Heart left ventricle (tissue), 16 donors: Measurements from ENCODE around the gene TMEM121B. TPM values are rescaled to one million over a fixed set of nuclear protein-coding genes. Genes with fewer than 3 reads are reported as not detected.

ENCODE experiments used
- ATAC-seq, 4 donors: fragments of 200-7000 bp; cut with Tn5 transposase; one replicate each; pipeline ENCODE4 v1.9.1; 2020 to 2022; ENCODE audit warnings: moderate library complexity in 4 of 4, mild to moderate bottlenecking in 3 of 4, moderate number of reproducible peaks in 1 of 4
- DNase-seq, 5 donors: peaks; one replicate each; pipeline ENCODE4 v3.0.0-alpha.2; 2020
- H3K27ac ChIP-seq, 12 donors: fragments of 200-600 bp; sonication (generic) in 4 of 12; one replicate each; pipeline versions ENCODE4 v1.5.0 to v1.8.0; 2016 to 2022; ENCODE audit warnings: mild to moderate bottlenecking in 2 of 12
- H3K27me3 ChIP-seq, 9 donors: fragments of 200-600 bp; sonication (generic) in 2 of 9; one replicate each; pipeline versions ENCODE4 v1.5.1 to v1.8.0; 2016 to 2022; ENCODE audit warnings: mild to moderate bottlenecking in 3 of 9
- H3K36me3 ChIP-seq, 9 donors: fragments of 200-600 bp; sonication (generic) in 2 of 9; one replicate each; pipeline versions ENCODE4 v1.5.0 to v1.8.0; 2018 to 2022; ENCODE audit warnings: mild to moderate bottlenecking in 2 of 9
- H3K4me1 ChIP-seq, 12 donors: fragments of 200-600 bp; sonication (generic) in 4 of 12; one replicate each; pipeline versions ENCODE4 v1.5.0 to v1.8.0; 2016 to 2022; ENCODE audit warnings: mild to moderate bottlenecking in 3 of 12
- H3K4me3 ChIP-seq, 12 donors: fragments of 200-600 bp; sonication (generic) in 4 of 12; one replicate each; pipeline versions ENCODE4 v1.5.0 to v1.8.0; 2017 to 2022; ENCODE audit warnings: mild to moderate bottlenecking in 9 of 12, moderate library complexity in 4 of 12
- H3K9me3 ChIP-seq, 12 donors: fragments of 200-600 bp; sonication (generic) in 4 of 12; one replicate each; pipeline versions ENCODE4 v1.5.0 to v1.8.0; 2016 to 2022; ENCODE audit warnings: mild to moderate bottlenecking in 1 of 12
- CTCF ChIP-seq, 12 donors: fragments of 200-600 bp; sonication (generic) in 4 of 12; IDR thresholded peaks; one replicate each; pipeline versions ENCODE4 v1.5.0 to v1.8.0; 2018 to 2022; ENCODE audit warnings: antibody characterized with exemption in 12 of 12, mild to moderate bottlenecking in 5 of 12
- POLR2A ChIP-seq, 2 donors: fragments of 450-650 bp; IDR thresholded peaks; one replicate each; pipeline ENCODE4 v1.6.1; 2017; ENCODE audit warnings: antibody characterized with exemption in 2 of 2, mild to moderate bottlenecking in 2 of 2, moderate library complexity in 2 of 2
- WGBS, 4 donors: extraction: QIAGEN DNeasy Blood & Tissue Kit in 2 of 4; methylation state at CpG; one replicate each; pipeline versions ENCODE4 v1.1.5 to v1.1.7; 2013 to 2018; 5-methylcytosine and 5-hydroxymethylcytosine counted together
- intact Hi-C, 10 donors: fragments of 100-400 bp; cut with DNase I; formaldehyde crosslinking; loops; one replicate each; pipeline versions ENCODE4 v1.11.1 to v1.14.2; 2022
- polyA plus RNA-seq, 2 donors: library from polyadenylated mRNA; stranded (reverse); fragments of 200-250 nt; gene quantifications; one replicate each; pipeline ENCODE4 v1.2.3, GENCODE V29; 2013
- total RNA-seq, 9 donors: library from RNA; depleted of rRNA in 2 of 9; stranded (reverse); fragments of >200 nt in 2 of 9; fragmentation: NEBNext Ultra II Directional in 3 of 9; extraction: Animal tissue kit (Norgen Biotek cat#: 25700) in 3 of 9; gene quantifications; one replicate each; pipeline versions ENCODE4 v1.1.0 to v1.2.4, GENCODE V29; 2016 to 2023
- donor health status: ischemic (EF 13 %, LVEDD 7.1; RV severe dilation, severe dysfunction).
- donor health status: healthy with polysubstance abuse.
- donor health status: DM: no; HTN: yes; CAD: no.
- donor health status: DM: no; HTN: no; CAD: no.
- donor health status: ischemic (EF 25% LVEDD 6.9; RV normal size, moderate dysfunction).
- donor health status: ischemic (EF 25% LVEDD 5.7; RV mildly dilated, moderate dysfunction).
- donor health status: healthy.
- donor health status: DM: yes; HTN: yes; CAD: no.
- donor health status: ischemic (EF 35%, LVEDD 5.7; RV mildly dilated, moderate dysfunction).
- donor health status: nonischemic (EF 11% LVEDD 7.7; RV severe dilation, severe dysfunction).
- donor health status: DM: yes; HTN: yes; CAD: no.
- donor health status: PGD.
- donor health status: ischemic (EF 29% LVEDD 5.4; RV normal size, mild dysfunction).
- donor health status: nonischemic (EF 23%, LVEDD 6.1; RV moderate dilation, normal function).

Gene TMEM121B
- total and polyA plus RNA-seq, 11 donors: 0.49 to 3.3 (median 1.7) TPM

GRCh38 chr22:17133137-17133536 is 12.0 kb upstream of the TMEM121B start:
- DNase-seq: peak in 1 of 5 donors; percentile 27
- ATAC-seq: no peak
- Histone ChIP-seq H3K36me3 (peaks cover 0 to 15% (median 11%) of the 10 kb centered on the region in 9 donors), H3K4me1 (peaks cover 0 to 18% (median 8%) of the 10 kb centered on the region in 12 donors), H3K27me3 (no peaks in the 10 kb centered on the region), H3K4me3 (no peak overlapping the region), H3K9me3 (no peaks in the 10 kb centered on the region), H3K27ac (no peak overlapping the region)
- TF ChIP-seq CTCF (IDR thresholded peaks at IDR 0.05) (no peak), POLR2A (IDR thresholded peaks at IDR 0.05) (no peak)
- intact Hi-C loops: no loop called here
- WGBS, 4 donors: 79 to 94% (median 86%) methylated on average over 6 to 7 of the region's 7 CpGs

- intact Hi-C loops: no loop called here
- WGBS, 4 donors: 6 to 17% (median 13%) methylated on average over 2 of the region's 2 CpGs
Observed at GRCh38 chr22:17132112-17132511, 11.0 kb upstream of the TMEM121B start.

GRCh38 chr22:17131686-17132085 is 10.5 kb upstream of the TMEM121B start:
- Histone ChIP-seq H3K27ac (peak overlapping the region in 8 of 12 donors; percentile 3 to 76 (median 51)), H3K36me3 (peaks cover 0 to under 1% (median 0%) of the 10 kb centered on the region in 9 donors), H3K27me3 (no peaks in the 10 kb centered on the region), H3K9me3 (no peaks in the 10 kb centered on the region), H3K4me1 (peaks cover 0 to 18% (median 8%) of the 10 kb centered on the region in 12 donors), H3K4me3 (peak overlapping the region in 5 of 12 donors; percentile 5 to 26 (median 19))
- DNase-seq (peak in 2 of 5 donors; percentile 45 to 51), ATAC-seq (peak; percentile 67 to 79 (median 72))
- 22 to 35% (median 31%) methylated on average over 5 of the region's 5 CpGs for WGBS, 4 donors
- TF ChIP-seq CTCF (IDR thresholded peaks at IDR 0.05) (peak in 2 of 12 donors; percentile 13 to 20), POLR2A (IDR thresholded peaks at IDR 0.05) (no peak)
- intact Hi-C loops: loop anchor here in 1 of 10 donors (1.0 kb wide), 1 partner anchor 10 kb away; the partner anchor contains the start of gene TMEM121B

More at GRCh38 chr22:17132112-17132511, 11.0 kb upstream of the TMEM121B start:
- Histone ChIP-seq H3K27me3 (no peaks in the 10 kb centered on the region), H3K9me3 (no peaks in the 10 kb centered on the region), H3K27ac (peak overlapping the region in 8 of 12 donors; percentile 3 to 76 (median 51)), H3K4me3 (peak overlapping the region in 4 of 12 donors; percentile 5 to 26 (median 19)), H3K36me3 (peaks cover 0 to 5% (median under 1%) of the 10 kb centered on the region in 9 donors), H3K4me1 (peaks cover 0 to 18% (median 8%) of the 10 kb centered on the region in 12 donors)
- ATAC-seq (peak; percentile 86 to 96 (median 92)), DNase-seq (peak in 4 of 5 donors; percentile 37 to 73 (median 54))
- no peak for TF ChIP-seq POLR2A (IDR thresholded peaks at IDR 0.05)
- TF ChIP-seq CTCF (IDR thresholded peaks at IDR 0.05): no peak

- 87 to 100% (median 94%) methylated on average over 1 of the region's 1 CpG for WGBS, 4 donors
- Histone ChIP-seq H3K27me3 (no peaks in the 10 kb centered on the region), H3K9me3 (no peaks in the 10 kb centered on the region), H3K4me1 (peaks cover 0 to 18% (median 8%) of the 10 kb centered on the region in 12 donors), H3K36me3 (no peaks in the 10 kb centered on the region), H3K27ac (no peak overlapping the region), H3K4me3 (no peak overlapping the region)
- intact Hi-C loops: no loop called here
- peak in 1 of 5 donors; percentile 17 for DNase-seq
- no peak for TF ChIP-seq POLR2A (IDR thresholded peaks at IDR 0.05)
- TF ChIP-seq CTCF (IDR thresholded peaks at IDR 0.05): no peak
- no peak for ATAC-seq
Observed at GRCh38 chr22:17130199-17130598, 9.0 kb upstream of the TMEM121B start.
